Osteocyte (in vitro differentiated cells): ENCODE measurements around the gene CLCN4. TPM values are rescaled to one million over a fixed set of nuclear protein-coding genes. Genes with fewer than 3 reads are reported as not detected.

Source experiments
- DNase-seq: peaks from one replicate; pipeline ENCODE4 v3.0.0; 2021; ENCODE audit warnings: mixed read lengths; ENCODE audit not compliant: unreplicated experiment; ENCODE audit errors: extremely low spot score
- H3K27ac Mint-ChIP-seq: one replicate; pipeline ENCODE4 v1.8.0; 2021; ENCODE audit warnings: mild to moderate bottlenecking, mixed read lengths; ENCODE audit not compliant: unreplicated experiment
- H3K27me3 Mint-ChIP-seq: one replicate; pipeline ENCODE4 v1.8.0; 2021; ENCODE audit warnings: mixed read lengths; ENCODE audit not compliant: unreplicated experiment
- H3K36me3 Mint-ChIP-seq: one replicate; pipeline ENCODE4 v1.8.0; 2021; ENCODE audit warnings: mixed read lengths; ENCODE audit not compliant: unreplicated experiment
- H3K4me1 Mint-ChIP-seq: one replicate; pipeline ENCODE4 v1.8.0; 2021; ENCODE audit warnings: mixed read lengths; ENCODE audit not compliant: unreplicated experiment
- H3K4me3 Mint-ChIP-seq: one replicate; pipeline ENCODE4 v1.8.0; 2021; ENCODE audit warnings: mild to moderate bottlenecking, moderate library complexity, mixed read lengths; ENCODE audit not compliant: unreplicated experiment
- H3K9me3 Mint-ChIP-seq: one replicate; pipeline ENCODE4 v1.8.0; 2021; ENCODE audit warnings: mixed read lengths; ENCODE audit not compliant: unreplicated experiment
- CTCF ChIP-seq: fragments of 200-600 bp; sonication (generic); IDR thresholded peaks from 2 replicates; pipeline ENCODE4 v1.5.0; 2021; ENCODE audit warnings: antibody characterized with exemption, mild to moderate bottlenecking, moderate library complexity
- total RNA-seq: library from RNA; stranded (reverse); gene quantifications from 2 replicates; pipeline ENCODE4 v1.2.1, GENCODE V29; 2021

The CLCN4 gene
- total RNA-seq, 1 donor from 2014 or later: 2.3 TPM

GRCh38 chrX:10286195-10286594 is 129.4 kb downstream of the CLCN4 start:
- Mint-ChIP-seq H3K36me3 (no peaks in the 10 kb centered on the region), H3K9me3 (peaks cover 24% of the 10 kb centered on the region), H3K27me3 (peaks cover 41% of the 10 kb centered on the region)

More at GRCh38 chrX:10286195-10286594, 129.4 kb downstream of the CLCN4 start:
- no peak overlapping the region for H3K4me3 Mint-ChIP-seq
- no peak overlapping the region for H3K27ac Mint-ChIP-seq
- no peak for TF ChIP-seq CTCF
- H3K4me1 Mint-ChIP-seq: peaks cover 3% of the 10 kb centered on the region
- DNase-seq: no peak

Other genes starting within 250 kb of the CLCN4 start
- gene CLDN34, start 189.6 kb upstream of the CLCN4 start, total RNA-seq: 0.59 TPM in 1 of 2 replicates, not detected in the other